NCI-H2227 (cell line): Measurements from ENCODE around the gene ARNT2.
A peak's percentile ranks its signal among the peaks of the same experiment; 100 is the strongest.

Experiments used
- DNase-seq: peaks from one replicate; lab custom pipeline; 2025; ENCODE audit not compliant: unreplicated experiment; lab: John Stamatoyannopoulos, UW

Gene ARNT2

GRCh38 chr15:80550219-80550907, 146.2 kb downstream of the ARNT2 start:
- no peak for DNase-seq

GRCh38 chr15:80550908-80551260, 146.7 kb downstream of the ARNT2 start:
- no peak for DNase-seq

GRCh38 chr15:80551348-80551747, 147.2 kb downstream of the ARNT2 start:
- DNase-seq, result no peak

GRCh38 chr15:80554560-80554959, 150.4 kb downstream of the ARNT2 start:
- DNase-seq, result no peak

- peak; percentile 24 for DNase-seq
These were observed 152.6 kb downstream of the ARNT2 start for GRCh38 chr15:80556694-80557367.

- DNase-seq, result no peak
These were observed 153.5 kb downstream of the ARNT2 start for GRCh38 chr15:80557441-80558234.

GRCh38 chr15:80558631-80559319, 154.6 kb downstream of the ARNT2 start:
- no peak for DNase-seq

- DNase-seq, result no peak
These were observed 155.1 kb downstream of the ARNT2 start for GRCh38 chr15:80559320-80559693.

- DNase-seq, result no peak
These were observed 155.6 kb downstream of the ARNT2 start for GRCh38 chr15:80559761-80560160.

GRCh38 chr15:80560601-80561400, 156.6 kb downstream of the ARNT2 start:
- no peak for DNase-seq

GRCh38 chr15:80561500-80561899, 157.3 kb downstream of the ARNT2 start:
- DNase-seq, result no peak

- DNase-seq, result no peak
These were observed 157.9 kb downstream of the ARNT2 start for GRCh38 chr15:80562033-80562432.

GRCh38 chr15:80562846-80563245, 158.7 kb downstream of the ARNT2 start:
- DNase-seq, result no peak

- DNase-seq, result no peak
These were observed 159.3 kb downstream of the ARNT2 start for GRCh38 chr15:80563372-80563997.

GRCh38 chr15:80564056-80564455, 159.9 kb downstream of the ARNT2 start:
- DNase-seq, result no peak

GRCh38 chr15:80565398-80565797, 161.2 kb downstream of the ARNT2 start:
- DNase-seq, result no peak

- DNase-seq, result no peak
These were observed 161.8 kb downstream of the ARNT2 start for GRCh38 chr15:80565988-80566387.

GRCh38 chr15:80567721-80568157, 163.6 kb downstream of the ARNT2 start:
- DNase-seq, result peak; percentile 65

GRCh38 chr15:80568298-80568697, 164.1 kb downstream of the ARNT2 start:
- DNase-seq, result no peak
